ENCODE results near the gene HNRNPUL1. TPM values are rescaled to one million over a fixed set of nuclear protein-coding genes. Genes with fewer than 3 reads are reported as not detected.
A peak's percentile ranks its signal among the peaks of the same experiment; 100 is the strongest.

The HNRNPUL1 gene
- polyA plus RNA-seq, 1 experiment, result 35.4 TPM

DNA sequence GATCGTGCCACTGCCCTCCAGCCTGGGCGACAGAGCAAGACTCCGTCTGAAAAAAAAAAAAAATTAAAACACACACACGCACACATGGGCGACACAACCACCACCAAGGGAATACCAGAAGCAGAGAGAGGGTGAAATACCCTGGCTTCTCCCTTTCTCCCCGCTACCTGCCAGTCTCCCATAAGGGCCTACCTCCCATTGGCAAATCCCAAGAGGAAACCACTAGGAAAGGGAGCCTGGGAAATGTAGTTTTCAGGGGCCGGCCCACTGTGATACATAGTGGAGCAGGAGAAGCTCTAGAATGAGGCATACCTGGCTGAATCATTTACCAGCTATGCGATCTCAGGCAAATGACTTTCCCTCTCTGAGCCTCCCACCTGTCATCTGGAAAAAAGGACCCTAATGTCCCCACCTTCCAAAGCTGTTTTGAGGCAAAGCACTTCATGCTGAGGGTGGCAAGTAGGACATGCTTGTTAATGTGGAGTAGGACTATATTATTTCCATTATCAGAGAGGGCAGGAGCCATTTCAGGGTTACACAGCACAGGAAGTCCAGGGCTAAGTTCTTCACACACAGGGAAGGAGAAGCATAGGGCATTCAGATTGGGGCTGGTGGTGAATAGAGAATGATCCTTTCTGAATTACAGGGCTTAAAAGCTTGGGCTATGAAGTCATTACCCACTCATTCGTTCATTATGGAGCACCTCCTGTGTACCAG lies 14.3 kb upstream of the HNRNPUL1 start:
- H3K27me3 ChIP-seq (ENCODE audit: control insufficient read depth, insufficient read depth, low read length), result no peaks in the 10 kb centered on the region
- H3K36me3 ChIP-seq (ENCODE audit: control insufficient read depth, insufficient read depth, low read length), result peaks cover 44% of the 10 kb centered on the region
- no peak overlapping the region for H3K4me3 ChIP-seq (ENCODE audit: low read depth, low read length)
- DNase-seq (ENCODE audit: low read depth), result no peak
- CTCF ChIA-PET, result interaction anchor here (1.1 to 1.3 kb wide), 2 partner anchors 13 to 45 kb away, joined by 3 to 4 read pairs; no protein-coding TSS in a partner anchor
- no peak for TF ChIP-seq CTCF (IDR thresholded peaks at IDR 0.05; ENCODE audit: insufficient read depth, low read depth, low read length)
- POLR2A ChIA-PET, result no interaction called here

- Histone ChIP-seq H3K27me3 (ENCODE audit: control insufficient read depth, insufficient read depth, low read length) (no peaks in the 10 kb centered on the region), H3K36me3 (ENCODE audit: control insufficient read depth, insufficient read depth, low read length) (peaks cover 44% of the 10 kb centered on the region), H3K4me3 (ENCODE audit: low read depth, low read length) (no peak overlapping the region)
- DNase-seq (ENCODE audit: low read depth), result no peak
- CTCF ChIA-PET, result interaction anchor here (1.5 kb wide), 1 partner anchor 9 kb away, joined by 6 read pairs; no protein-coding TSS in a partner anchor
- POLR2A ChIA-PET, result no interaction called here
- TF ChIP-seq CTCF (IDR thresholded peaks at IDR 0.05; ENCODE audit: insufficient read depth, low read depth, low read length), result no peak
Observed at GRCh38 chr19:41253660-41254059, 10.5 kb upstream of the HNRNPUL1 start.

DNA sequence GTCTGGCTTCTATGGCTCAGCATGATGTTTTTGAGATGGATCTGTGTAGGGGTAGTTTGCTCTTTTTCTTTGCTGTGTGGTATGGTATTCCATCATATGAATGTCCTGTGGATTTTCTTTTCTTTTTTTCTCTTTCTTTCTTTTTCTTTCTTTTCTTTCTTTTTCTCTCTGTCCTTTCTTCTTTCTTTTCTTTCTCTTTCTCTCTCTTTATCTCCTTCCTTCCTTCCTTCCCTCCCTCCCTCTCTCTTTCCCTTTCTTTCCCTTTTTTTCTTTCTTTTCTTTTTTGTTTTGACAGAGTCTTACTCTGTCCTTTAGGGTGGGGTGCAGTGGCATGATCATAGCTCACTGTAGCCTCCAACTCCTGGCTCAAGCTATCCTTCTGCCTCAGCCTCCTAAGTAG lies 9.0 kb upstream of the HNRNPUL1 start:
- TF ChIP-seq CTCF (IDR thresholded peaks at IDR 0.05; ENCODE audit: insufficient read depth, low read depth, low read length), result no peak
- DNase-seq (ENCODE audit: low read depth), result no peak
- Histone ChIP-seq H3K4me3 (ENCODE audit: low read depth, low read length) (no peak overlapping the region), H3K36me3 (ENCODE audit: control insufficient read depth, insufficient read depth, low read length) (peaks cover 45% of the 10 kb centered on the region), H3K27me3 (ENCODE audit: control insufficient read depth, insufficient read depth, low read length) (no peaks in the 10 kb centered on the region)
- CTCF ChIA-PET, result interaction anchor here (0.8 kb wide), 1 partner anchor 51 kb away, joined by 3 read pairs; no protein-coding TSS in a partner anchor
- POLR2A ChIA-PET, result no interaction called here

GRCh38 chr19:41261474-41262190 lies 2.5 kb upstream of the HNRNPUL1 start:
- TF ChIP-seq CTCF (IDR thresholded peaks at IDR 0.05; ENCODE audit: insufficient read depth, low read depth, low read length), result no peak
- no peak for DNase-seq (ENCODE audit: low read depth)

More at GRCh38 chr19:41261474-41262190, 2.5 kb upstream of the HNRNPUL1 start:
- ChIA-PET CTCF (interaction anchor here (0.9 to 9.2 kb wide), 6 partner anchors 12 to 63 kb away, joined by 4 to 125 read pairs (median 5); no protein-coding TSS in a partner anchor), POLR2A (no interaction called here)
- Histone ChIP-seq H3K36me3 (ENCODE audit: control insufficient read depth, insufficient read depth, low read length) (peaks cover 20% of the 10 kb centered on the region), H3K4me3 (ENCODE audit: low read depth, low read length) (peak overlapping the region; percentile 65), H3K27me3 (ENCODE audit: control insufficient read depth, insufficient read depth, low read length) (no peaks in the 10 kb centered on the region)

Data from BJ (cell line).